RKO (cell line): ENCODE results near the gene PHF1.

ENCODE experiments used
- DNase-seq: peaks from one replicate; pipeline ENCODE4 v3.0.0-alpha.2; 2016; ENCODE audit warnings: low spot score

PHF1 gene

GRCh38 chr6:33458676-33459075 lies 47.9 kb downstream of the PHF1 start:
- no peak for DNase-seq

- DNase-seq = no peak
These were observed 48.4 kb downstream of the PHF1 start for GRCh38 chr6:33459226-33459625.
